Stimulated activated CD8-positive, alpha-beta memory T cell treated with anti-CD3 and anti-CD28 coated beads, Interleukin-2, amount 100 ng/mL, for 1 hour (primary cell): ENCODE data around the gene PDE6B.
"Not testable (repeated sequence)": the region's sequence is repeated elsewhere in the genome, so short reads cannot be mapped to it uniquely, and the experiment has no call there.

ENCODE experiments used
- DNase-seq, 2 donors: peaks; one replicate each; pipeline ENCODE4 v3.0.0-alpha.2; 2020; ENCODE audit warnings: low read depth in 2 of 2

PDE6B gene

DNA sequence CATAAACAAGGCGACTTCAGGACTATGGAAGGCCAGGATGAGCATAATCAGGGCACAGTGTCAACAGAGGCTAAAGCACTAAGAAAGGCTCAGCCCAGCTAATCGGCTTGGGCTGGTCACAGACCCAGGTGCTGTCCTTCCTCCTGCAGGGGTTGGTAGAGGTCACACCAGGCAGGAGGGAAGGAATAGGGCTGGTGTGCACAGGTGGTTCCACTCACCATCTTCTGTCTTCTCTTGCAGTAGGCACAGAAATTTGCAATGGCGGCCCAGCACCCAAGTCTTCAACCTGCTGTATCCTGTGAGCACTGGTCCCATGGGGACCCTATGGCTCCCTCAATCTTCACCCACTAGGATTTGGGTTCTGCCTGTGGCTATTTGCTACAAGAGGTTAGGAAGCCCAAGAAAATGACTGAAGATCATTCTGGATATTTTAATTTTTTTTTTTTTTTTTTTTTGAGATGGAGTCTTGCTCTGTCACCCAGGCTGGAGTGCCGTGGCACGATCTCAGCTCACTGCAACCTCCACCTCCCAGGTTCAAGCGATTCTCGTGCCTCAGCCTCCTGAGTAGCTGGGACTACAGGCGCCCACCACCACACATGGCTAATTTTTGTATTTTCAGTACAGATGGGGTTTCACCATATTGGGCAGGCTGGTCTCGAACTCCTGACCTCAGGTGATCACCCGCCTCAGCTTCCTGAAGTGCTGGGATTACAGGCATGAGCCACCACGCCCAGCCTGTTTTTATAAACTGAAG, 44.6 kb downstream of the PDE6B start:
- DNase-seq = not testable (repeated sequence)

DNA sequence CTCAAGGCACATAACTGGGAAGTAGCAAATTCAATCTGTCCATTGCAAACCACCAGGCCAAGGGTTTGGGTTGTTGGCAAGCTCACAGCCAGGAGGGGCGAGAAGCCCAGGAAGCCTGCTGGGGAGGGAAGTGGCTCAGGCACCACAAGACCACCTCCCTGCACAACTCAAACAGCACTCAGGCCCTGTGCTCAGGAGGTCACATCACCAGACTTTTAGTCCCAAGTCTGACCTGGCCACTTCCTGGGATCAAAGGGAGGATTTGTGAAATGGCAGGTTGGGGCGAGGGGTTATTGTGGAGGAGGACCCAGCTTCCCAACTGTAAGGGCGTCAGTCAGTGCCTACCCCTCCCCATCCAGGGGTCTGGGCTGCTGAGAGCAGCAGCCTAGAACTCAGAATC, 46.4 kb downstream of the PDE6B start:
- DNase-seq = no peak

DNA sequence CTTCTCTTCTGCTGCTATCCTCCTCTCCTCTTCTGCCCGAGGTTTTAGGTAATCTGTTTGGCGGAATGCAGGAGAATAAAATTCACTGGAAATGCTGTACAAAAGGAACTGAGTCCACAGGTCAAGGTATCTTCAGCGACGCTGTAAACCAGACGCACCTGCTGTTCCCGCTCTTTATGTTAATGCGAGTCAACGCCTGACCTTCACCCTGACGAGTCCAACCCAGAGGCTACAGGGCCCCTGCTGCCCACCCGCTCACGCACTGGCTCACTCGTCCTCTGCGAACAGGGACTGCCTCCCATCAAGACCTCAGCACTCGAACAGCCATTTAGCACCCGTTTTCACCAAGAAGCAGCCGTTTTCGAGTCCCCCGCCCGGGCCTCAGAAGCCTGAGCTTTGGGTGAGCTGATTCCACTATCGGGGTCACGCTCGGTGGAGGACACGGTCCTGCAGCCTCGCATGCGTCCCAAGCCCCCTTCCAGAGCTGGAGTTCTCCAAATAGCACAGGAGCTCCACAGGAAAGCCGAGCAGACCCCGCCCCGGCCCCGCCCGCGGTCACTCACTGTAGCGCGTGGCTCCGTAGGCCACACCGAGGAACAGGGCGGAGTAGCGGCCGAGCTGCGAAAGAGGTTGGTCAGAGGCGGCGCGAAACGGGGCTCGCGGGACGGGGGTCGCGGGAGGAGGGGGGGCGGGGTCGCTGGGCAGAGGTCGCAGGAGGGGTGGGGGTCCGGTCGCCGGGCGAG, 48.1 kb downstream of the PDE6B start:
- no peak for DNase-seq

DNA sequence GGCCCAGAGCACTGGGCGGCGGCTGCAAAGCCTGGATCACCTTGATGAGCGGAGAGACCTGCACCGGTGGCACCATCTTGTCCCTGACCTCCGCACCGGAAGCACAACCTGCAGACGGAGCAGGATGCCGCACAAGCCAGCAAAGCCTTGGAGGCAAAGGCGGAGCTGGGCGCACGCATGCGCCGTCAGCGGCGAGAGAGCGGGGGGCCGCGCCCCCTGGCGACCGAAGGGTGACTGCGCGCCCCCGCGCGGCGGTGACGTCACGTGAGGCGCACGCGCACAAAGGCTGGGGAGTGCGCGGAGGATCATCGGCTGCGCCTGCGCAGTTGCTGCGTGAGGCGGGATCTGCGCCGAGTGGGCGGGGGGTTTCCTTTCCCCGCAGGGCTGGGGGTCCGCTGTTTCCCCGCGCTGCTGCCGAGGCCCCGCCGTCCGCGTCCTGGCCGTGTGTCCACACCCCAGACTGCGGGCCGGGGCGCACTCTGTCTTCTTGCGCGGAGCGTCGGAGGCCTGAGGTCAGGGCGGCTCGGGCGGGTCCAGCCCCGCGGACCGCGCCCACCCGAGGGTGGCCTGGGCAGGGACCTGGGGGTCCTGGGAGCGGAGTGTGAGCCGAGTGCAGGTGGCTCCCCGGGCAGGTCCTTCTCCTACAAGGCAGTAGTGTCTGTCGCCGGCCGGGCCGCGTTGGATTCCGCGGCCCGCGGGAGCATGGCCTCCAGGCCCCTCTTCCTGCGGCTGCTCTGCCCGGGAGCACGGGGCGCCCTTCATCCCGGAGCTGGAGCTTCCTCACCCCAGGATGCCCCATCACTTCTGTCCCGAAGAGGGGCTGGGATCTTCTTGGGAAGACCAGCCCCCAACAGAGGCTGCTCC, 49.0 kb downstream of the PDE6B start, which contains the start of the genes ATP5ME and MYL5:
TSS of gene ATP5ME (minus strand) at position 105 of the 864 bp plus-strand sequence. CDS start at position 76, 29 bp downstream.
TSS of gene MYL5 (plus strand) at position 371 of the 864 bp plus-strand sequence. CDS start 3,485 bp downstream, outside the sequence.
- DNase-seq = peak; percentile 96 to 97

DNA sequence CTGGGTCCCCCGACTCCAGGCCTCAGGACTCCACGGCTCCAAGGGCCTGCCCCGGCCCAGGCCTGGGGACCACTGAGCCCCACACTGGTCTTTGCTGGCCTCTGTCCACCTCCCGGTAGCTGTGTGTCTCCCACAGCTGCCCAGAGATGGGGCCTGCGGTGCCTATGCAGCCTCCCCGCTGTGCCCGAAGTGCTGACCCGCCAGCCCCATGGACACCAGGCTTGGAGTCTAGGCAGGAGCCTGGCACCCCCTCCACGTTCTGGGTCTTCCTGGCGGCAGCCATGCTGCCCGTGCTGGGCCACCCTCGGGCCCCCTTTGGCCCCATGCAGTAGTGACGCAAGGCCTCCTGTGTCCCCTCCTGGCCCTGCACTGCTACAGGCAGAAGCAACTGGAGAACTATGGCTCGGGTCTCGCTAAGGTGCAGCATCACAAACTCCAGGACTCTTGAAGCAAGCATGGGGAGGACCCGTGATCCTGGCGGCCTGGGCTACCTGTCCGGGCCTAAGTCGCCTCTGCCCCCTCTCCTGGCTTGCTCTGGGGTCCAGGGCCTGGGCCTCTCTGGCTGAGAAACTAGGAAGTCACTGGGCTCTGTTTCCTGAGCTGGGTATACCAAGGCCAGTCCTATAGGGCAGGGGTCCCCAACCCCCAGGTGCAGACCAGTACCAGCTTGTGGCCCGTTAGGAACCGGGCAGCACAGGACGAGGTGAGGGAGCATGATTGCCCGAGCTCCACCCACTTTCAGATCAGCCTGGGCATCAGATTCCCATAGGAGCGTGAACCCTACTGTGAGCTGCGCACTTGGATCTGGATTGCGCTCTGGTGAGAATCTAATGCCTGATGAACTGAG, 49.9 kb downstream of the PDE6B start:
- DNase-seq = no peak

DNA sequence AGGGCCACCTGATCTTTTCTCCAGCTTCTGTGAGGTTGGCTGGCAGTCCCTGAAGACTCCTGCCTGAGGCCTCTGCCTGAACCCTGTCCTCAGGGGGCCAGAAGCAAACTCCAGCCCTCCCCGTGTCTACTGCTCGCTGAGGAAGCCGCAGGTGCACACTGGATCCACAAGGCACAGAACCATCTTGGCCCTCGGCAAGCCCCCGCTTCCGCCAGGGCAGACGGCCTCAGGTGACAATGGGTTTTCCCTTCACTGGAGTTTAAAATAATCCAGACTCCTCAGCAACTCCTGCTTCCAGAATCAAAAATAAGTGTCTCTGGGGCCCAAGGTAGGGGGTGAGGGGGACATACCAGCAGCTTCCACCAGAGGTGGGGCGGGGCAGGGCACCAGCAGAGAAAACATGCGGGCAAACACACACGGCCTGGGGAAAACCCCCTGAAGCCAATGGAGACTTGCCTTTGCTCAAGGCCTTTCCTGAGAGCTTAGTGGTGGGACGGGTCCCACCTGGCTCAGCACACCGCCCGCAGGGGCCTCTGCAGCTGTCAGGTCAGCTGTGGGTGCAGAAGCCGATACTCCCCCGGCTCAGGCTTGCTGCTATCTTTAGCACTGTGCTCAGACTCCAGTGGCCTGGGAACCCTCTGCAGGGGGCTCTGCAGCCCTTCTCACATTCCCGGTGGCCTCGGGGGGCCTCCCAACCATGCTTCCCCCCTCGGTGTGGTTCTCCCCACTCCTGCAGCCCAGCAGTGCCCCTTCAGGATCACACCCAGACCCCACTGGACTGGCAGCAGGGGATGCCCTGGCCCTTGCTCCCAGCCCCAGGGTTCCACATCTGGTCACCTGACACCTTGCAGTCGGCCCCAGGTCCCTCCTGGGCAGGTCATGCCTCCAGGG, 50.9 kb downstream of the PDE6B start:
- DNase-seq = no peak

DNA sequence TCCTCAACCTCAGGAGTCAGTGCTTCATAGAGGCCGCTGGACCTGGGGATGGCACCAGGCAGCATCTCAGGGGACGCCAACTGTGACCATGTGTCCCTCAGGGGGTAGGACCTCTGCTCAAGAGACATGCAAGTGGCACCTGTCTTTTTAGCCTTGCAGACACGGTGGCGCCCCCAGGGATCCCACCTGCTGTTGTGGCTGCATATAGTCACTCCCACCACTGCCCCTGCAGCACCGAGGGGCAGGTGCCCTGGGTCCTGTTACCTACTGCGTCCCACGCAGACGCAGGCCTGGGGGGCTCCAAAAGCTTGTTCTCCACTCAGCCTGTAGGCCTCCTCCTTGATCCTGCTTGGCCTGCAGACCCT, 51.5 kb downstream of the PDE6B start:
- DNase-seq = no peak

DNA sequence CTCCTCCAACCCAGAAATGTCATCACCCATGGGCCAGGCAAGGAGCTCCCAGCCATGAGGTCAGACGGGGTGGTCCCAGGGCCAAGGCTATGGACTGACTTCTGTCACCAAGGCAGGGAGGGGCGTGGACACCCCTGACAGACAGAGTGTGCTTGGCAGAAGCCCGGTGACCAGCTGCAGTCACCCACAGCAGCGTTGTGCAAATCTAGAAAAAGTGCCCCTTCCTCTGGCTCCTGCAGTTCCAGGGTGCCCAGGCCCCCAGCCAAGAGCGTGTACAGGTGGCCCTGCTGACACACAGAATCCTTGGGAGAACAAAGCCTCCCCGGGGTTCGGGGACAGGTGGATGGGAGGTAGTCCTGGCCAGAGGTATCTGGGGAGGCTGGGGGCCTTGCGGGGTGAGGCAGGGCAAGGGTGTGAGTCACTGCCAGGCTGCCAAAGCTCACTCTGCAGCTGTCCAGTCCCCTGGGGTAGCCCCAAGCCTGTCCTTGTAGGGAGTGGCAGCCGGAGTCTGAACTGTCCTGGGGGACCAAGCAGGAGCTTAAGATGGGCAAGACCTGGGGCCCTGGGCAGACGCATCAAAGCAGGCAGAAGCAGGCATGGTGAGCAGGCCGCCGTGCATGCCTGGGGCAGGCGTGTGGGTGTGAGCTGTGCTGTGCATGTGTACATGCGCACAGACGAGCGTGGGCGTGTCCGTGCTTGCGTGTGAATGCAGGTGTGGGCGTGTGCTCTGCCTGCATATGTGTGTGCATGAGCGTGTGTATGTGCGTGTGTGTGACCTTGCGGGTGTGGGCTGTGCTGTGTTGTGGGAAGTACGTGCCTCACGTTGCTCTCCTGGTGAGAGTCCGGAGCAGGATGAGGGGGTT, 52.3 kb downstream of the PDE6B start:
- DNase-seq = no peak

DNA sequence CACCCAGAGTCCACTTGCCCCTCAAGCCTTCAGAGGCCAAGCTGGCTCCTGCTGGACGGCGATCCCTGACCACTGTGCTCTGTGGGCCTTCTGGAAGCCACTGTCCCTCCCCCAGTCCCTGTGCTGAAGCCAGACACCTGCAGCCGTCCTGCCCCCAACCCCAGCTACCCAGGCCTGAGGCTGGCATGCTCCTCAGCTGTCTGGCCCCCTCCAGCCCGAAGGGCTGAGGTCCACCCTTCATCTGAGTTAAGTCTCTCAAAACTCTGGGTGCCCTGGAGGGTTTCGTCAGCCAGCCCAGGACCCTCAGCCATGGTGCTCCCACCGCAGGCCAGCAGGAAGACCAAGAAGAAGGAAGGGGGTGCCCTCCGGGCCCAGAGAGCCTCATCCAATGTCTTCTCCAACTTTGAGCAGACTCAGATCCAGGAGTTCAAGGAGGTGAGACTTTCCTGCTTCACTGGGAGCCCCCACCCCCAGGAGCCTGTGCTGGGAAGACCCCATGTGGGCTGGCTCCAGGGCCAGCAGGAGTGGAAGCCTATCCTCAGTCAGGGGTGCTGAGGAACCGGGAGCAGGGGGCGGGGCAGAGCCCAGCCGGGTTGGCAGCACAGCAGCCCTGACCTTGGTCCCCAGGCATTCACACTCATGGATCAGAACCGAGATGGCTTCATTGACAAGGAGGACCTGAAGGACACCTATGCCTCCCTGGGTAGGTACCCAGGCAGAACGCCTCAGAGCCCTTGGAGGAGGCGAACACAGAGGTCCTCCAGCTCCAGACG, 53.1 kb downstream of the PDE6B start:
- no peak for DNase-seq

DNA sequence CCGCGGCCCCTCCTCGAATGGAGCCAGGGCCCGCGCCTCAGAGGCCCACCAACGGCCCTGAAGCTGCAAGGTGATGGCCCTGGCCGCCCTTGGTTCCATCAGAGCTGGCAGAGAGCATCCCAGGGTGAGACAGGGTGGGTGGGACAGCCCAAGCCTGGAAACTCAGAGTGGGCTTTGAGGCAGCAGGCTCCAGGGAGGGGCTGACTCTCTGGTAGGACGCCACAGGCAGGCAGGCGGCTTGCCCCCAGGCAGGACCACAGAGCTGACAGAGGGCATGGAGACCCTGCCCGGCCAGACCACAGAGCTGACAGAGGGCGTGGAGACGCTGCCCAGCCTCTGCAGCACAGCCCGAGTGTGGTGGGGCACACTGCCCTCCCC, 53.7 kb downstream of the PDE6B start:
- DNase-seq = no peak

DNA sequence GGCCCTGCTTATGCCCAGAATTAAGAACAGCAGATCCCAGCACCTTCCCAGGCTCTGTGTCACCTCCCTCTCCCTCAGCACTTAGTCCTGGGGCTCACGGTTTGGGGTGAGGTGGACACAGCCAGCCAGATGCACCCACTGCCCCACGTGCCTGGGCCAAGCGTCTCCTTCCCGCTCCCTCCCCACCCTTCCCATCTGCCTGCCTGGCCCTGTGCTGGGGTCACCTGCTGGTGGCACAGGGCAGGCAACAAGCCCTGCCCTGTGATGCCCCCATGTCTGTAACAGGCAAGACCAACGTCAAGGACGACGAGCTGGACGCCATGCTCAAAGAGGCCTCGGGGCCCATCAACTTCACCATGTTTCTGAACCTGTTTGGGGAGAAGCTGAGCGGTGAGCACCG, 54.3 kb downstream of the PDE6B start:
- no peak for DNase-seq

DNA sequence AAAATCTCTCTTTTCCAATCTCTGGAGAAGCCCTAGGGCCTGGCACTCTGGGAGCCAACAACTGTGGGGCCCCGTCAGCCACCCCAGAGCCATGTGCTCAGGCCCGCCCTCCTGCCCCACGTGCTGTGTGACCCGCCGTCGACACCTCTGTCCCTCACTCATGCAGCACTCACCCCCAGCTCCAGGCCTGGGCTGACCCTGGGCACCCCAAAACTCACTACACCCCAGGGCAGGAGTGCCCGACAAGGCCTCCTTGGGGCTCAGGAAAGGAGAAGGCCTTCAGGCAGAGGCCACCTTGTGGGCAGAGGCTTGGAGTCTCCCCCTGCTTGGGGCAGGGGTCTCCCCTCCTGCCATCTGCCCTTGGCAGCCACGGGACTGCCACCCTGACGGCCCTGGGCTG, 54.7 kb downstream of the PDE6B start:
- DNase-seq = no peak

DNA sequence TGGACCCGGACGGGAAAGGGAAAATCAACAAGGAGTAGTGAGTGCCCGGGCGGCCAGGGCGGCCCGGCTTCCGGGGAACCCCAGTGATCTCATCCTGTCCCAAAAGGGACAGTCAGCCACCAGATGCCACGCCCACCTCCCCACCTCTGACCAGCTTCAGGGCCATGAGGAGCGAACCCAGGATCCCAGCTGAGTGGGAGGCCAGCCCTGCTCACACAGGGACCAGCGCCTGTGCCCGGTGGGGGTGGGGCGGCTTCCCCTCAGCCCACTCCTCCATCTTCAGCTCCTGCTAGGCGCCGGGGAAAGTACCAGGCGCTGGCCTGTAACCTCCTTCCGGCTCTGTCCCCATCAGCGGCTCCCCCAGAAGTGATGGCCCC, 55.2 kb downstream of the PDE6B start:
- DNase-seq = no peak

DNA sequence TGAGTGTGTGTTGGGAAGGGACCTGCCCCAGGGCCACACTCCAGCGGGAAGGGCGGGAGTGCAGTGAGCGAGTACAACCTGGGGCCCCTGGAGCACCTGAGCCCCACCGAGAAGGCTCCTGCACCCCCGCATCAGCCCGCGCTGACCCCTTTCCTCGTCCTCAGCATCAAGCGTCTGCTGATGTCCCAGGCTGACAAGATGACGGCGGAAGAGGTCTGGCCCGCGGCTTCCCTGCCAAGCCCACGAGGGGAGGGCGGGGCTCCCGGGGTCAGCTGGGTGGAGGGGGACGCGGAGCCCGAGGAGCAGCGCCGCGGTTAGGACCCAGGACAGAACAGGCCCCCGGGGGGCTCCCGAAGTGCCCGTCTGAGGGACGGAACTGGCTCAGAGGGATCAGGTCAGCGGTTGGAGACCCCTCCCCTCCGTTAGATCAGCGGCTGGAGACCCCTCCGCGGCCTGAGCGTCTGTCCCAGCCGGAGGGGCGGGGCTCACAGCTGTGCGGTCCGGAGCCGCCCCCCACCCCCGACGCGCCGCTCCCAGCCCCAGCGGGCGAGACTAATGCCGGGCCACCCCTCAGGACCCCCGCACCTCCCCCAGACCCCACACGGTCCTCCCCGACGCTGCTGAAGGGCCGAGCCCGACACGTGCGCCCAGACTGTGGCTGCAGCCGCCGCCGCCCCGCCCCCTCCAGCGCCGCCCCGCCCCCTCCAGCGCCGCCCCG, 55.7 kb downstream of the PDE6B start:
- no peak for DNase-seq

DNA sequence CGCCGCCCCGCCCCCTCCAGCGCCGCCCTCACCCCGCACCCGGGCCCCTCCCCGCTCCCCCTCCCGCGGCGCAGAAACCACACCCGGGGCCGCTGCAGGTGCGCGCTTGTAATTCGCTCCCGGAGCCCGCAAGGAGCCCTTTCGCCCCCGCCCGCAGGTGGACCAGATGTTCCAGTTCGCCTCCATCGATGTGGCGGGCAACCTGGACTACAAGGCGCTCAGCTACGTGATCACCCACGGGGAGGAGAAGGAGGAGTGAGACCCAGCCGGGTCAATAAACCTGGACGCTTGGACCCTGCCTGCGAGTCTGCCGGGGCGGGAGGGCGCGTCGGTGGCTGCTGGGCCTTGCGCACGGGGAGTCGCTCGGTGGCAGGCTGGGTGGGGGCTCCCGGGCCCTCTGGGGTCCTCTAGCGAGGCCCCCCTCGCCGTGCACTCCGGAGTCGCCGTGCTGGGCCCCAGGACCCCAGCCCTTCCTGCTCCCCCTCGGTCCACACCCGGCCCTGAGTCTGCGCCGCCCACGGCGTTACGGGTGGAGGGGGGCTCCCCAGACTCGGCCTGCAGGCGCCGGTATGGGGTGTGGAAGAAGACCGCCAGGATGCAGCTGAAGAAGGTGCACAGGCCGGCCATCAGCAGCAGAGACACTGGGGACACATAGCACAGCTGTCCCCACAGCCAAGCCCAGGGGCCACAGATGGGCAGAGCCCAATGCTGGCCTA, 56.5 kb downstream of the PDE6B start:
- no peak for DNase-seq

DNA sequence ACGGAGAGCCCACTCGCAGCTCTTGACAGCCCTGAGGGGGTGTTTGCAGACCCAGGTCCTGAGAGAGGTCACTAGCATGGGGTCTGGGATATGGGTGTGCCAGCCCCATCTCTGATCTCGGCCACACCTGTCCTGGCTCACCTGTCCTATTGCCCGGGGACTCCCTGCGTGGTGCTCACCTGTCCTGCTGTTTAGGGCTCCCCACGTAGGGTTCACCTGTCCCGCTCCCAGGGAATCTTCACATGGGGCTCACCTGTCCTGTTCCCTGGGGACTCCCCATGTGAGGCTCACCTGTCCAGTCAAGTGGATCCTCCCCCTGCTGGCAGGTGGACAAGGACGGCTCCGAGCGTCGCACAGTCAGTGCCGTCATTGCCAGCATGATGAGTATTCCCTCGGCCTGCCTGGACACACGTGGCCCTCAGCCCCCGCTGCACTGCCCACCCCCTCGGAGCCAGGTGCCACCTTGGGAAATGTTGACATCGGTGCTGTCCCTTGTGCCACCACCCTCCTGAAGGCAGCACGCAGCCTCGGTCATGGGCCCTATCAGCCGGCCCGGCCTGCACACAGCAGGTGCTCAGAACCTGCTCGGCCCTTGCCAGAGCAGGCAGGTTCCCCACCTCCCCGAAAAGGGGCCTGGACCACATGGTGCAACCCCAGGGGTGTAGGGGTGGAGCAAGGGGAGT, 57.3 kb downstream of the PDE6B start:
- no peak for DNase-seq
